ENCODE measurements around the gene LASP1. TPM values are rescaled to one million over a fixed set of nuclear protein-coding genes. Genes with fewer than 3 reads are reported as not detected.

The LASP1 gene
- total RNA-seq, 2 experiments from 2014 or later: 268 to 276 TPM

GRCh38 chr17:38890410-38890746 lies 20.5 kb downstream of the LASP1 start:
- H3K27me3 Mint-ChIP-seq (ENCODE audit: low read depth): no peaks in the 10 kb centered on the region
- no peaks in the 10 kb centered on the region for H3K9me3 Mint-ChIP-seq (ENCODE audit: insufficient read depth)
- H3K27ac Mint-ChIP-seq: peak overlapping the region; percentile 94
- H3K36me3 Mint-ChIP-seq (ENCODE audit: low read depth): peaks cover 87% of the 10 kb centered on the region
- H3K4me1 Mint-ChIP-seq (ENCODE audit: low read depth): peaks cover 96% of the 10 kb centered on the region
- DNase-seq (peak; percentile 64), ATAC-seq (peak; percentile 38)
- CTCF ChIA-PET: interaction anchor here (0.9 to 1.6 kb wide), 3 partner anchors 19 to 35 kb away, joined by 3 to 5 read pairs (median 5); partner anchors contain the start of genes LASP1 and LASP1NB
- POLR2A ChIA-PET: interaction anchor here (1.3 kb wide), 1 partner anchor 21 kb away, joined by 8 read pairs; the partner anchor contains the start of gene LASP1
- H3K4me3 Mint-ChIP-seq: peak overlapping the region; percentile 61

GRCh38 chr17:38891441-38891840 lies 21.6 kb downstream of the LASP1 start:
- POLR2A ChIA-PET: interaction anchor here (0.5 to 1.7 kb wide), 10 partner anchors 9 to 275 kb away, joined by 3 to 5 read pairs (median 4); partner anchors contain the start of genes ARL5C, LASP1, LASP1NB and RPL23
- peak; percentile 14 for ATAC-seq
- peak overlapping the region; percentile 94 for H3K27ac Mint-ChIP-seq
- H3K4me3 Mint-ChIP-seq: peak overlapping the region; percentile 32
- DNase-seq: peak; percentile 42
- CTCF ChIA-PET: interaction anchor here (0.7 to 1.6 kb wide), 8 partner anchors 10 to 587 kb away, joined by 3 to 7 read pairs (median 4); partner anchors contain the start of genes LASP1 and LASP1NB
- H3K27me3 Mint-ChIP-seq (ENCODE audit: low read depth): no peaks in the 10 kb centered on the region
- H3K9me3 Mint-ChIP-seq (ENCODE audit: insufficient read depth): no peaks in the 10 kb centered on the region
- H3K36me3 Mint-ChIP-seq (ENCODE audit: low read depth): peaks cover 87% of the 10 kb centered on the region
- peaks cover 96% of the 10 kb centered on the region for H3K4me1 Mint-ChIP-seq (ENCODE audit: low read depth)

- Mint-ChIP-seq H3K27me3 (ENCODE audit: low read depth) (no peaks in the 10 kb centered on the region), H3K9me3 (ENCODE audit: insufficient read depth) (no peaks in the 10 kb centered on the region), H3K27ac (peak overlapping the region; percentile 94), H3K4me1 (ENCODE audit: low read depth) (peaks cover 97% of the 10 kb centered on the region), H3K36me3 (ENCODE audit: low read depth) (peaks cover 87% of the 10 kb centered on the region), H3K4me3 (peak overlapping the region; percentile 32)
- CTCF ChIA-PET: interaction anchor here (0.9 to 1.6 kb wide), 4 partner anchors 11 to 273 kb away, joined by 3 to 6 read pairs (median 4); partner anchors contain the start of gene LASP1
- DNase-seq: no peak
- POLR2A ChIA-PET: interaction anchor here (1.0 to 1.7 kb wide), 6 partner anchors 9 to 33 kb away, joined by 3 to 5 read pairs (median 4); partner anchors contain the start of genes LASP1 and LASP1NB
- no peak for ATAC-seq
Measured at GRCh38 chr17:38892083-38892482, 22.2 kb downstream of the LASP1 start.

GRCh38 chr17:38892620-38893019 lies 22.8 kb downstream of the LASP1 start:
- no peak for DNase-seq
- H3K36me3 Mint-ChIP-seq (ENCODE audit: low read depth): peaks cover 89% of the 10 kb centered on the region
- peaks cover 97% of the 10 kb centered on the region for H3K4me1 Mint-ChIP-seq (ENCODE audit: low read depth)
- no peaks in the 10 kb centered on the region for H3K9me3 Mint-ChIP-seq (ENCODE audit: insufficient read depth)
- CTCF ChIA-PET: interaction anchor here (1.2 to 1.6 kb wide), 4 partner anchors 11 to 272 kb away, joined by 4 to 12 read pairs (median 4); partner anchors contain the start of gene LASP1
- peak overlapping the region; percentile 94 for H3K27ac Mint-ChIP-seq
- POLR2A ChIA-PET: interaction anchor here (1.0 to 1.7 kb wide), 6 partner anchors 8 to 32 kb away, joined by 4 to 7 read pairs (median 5); partner anchors contain the start of genes LASP1 and LASP1NB
- ATAC-seq: no peak
- no peaks in the 10 kb centered on the region for H3K27me3 Mint-ChIP-seq (ENCODE audit: low read depth)
- H3K4me3 Mint-ChIP-seq: peak overlapping the region; percentile 43

GRCh38 chr17:38893113-38893512 lies 23.3 kb downstream of the LASP1 start:
- ChIA-PET POLR2A (interaction anchor here (1.2 to 1.8 kb wide), 4 partner anchors 9 to 24 kb away, joined by 4 to 7 read pairs (median 4); partner anchors contain the start of gene LASP1), CTCF (interaction anchor here (1.1 to 2.0 kb wide), 6 partner anchors 12 to 282 kb away, joined by 3 to 15 read pairs (median 4); partner anchors contain the start of gene LASP1)
- Mint-ChIP-seq H3K9me3 (ENCODE audit: insufficient read depth) (no peaks in the 10 kb centered on the region), H3K4me1 (ENCODE audit: low read depth) (peaks cover 97% of the 10 kb centered on the region), H3K36me3 (ENCODE audit: low read depth) (peaks cover 89% of the 10 kb centered on the region), H3K27me3 (ENCODE audit: low read depth) (no peaks in the 10 kb centered on the region), H3K27ac (peak overlapping the region; percentile 94), H3K4me3 (peak overlapping the region; percentile 43)
- no peak for DNase-seq
- peak; percentile 4 for ATAC-seq

GRCh38 chr17:38893607-38894006 lies 23.7 kb downstream of the LASP1 start:
- H3K27me3 Mint-ChIP-seq (ENCODE audit: low read depth): no peaks in the 10 kb centered on the region
- peak; percentile 48 for ATAC-seq
- CTCF ChIA-PET: interaction anchor here (1.1 to 2.0 kb wide), 6 partner anchors 12 to 281 kb away, joined by 3 to 15 read pairs (median 4); partner anchors contain the start of gene LASP1
- H3K4me1 Mint-ChIP-seq (ENCODE audit: low read depth): peaks cover 97% of the 10 kb centered on the region
- peaks cover 89% of the 10 kb centered on the region for H3K36me3 Mint-ChIP-seq (ENCODE audit: low read depth)
- POLR2A ChIA-PET: interaction anchor here (0.9 to 1.8 kb wide), 6 partner anchors 9 to 24 kb away, joined by 3 to 7 read pairs (median 4); partner anchors contain the start of gene LASP1
- peak overlapping the region; percentile 94 for H3K27ac Mint-ChIP-seq
- DNase-seq: peak; percentile 73
- H3K9me3 Mint-ChIP-seq (ENCODE audit: insufficient read depth): no peaks in the 10 kb centered on the region
- H3K4me3 Mint-ChIP-seq: peak overlapping the region; percentile 38

- no peaks in the 10 kb centered on the region for H3K9me3 Mint-ChIP-seq (ENCODE audit: insufficient read depth)
- peak overlapping the region; percentile 35 for H3K4me3 Mint-ChIP-seq
- POLR2A ChIA-PET: interaction anchor here (0.9 to 1.8 kb wide), 4 partner anchors 12 to 25 kb away, joined by 3 to 6 read pairs (median 4); partner anchors contain the start of gene LASP1
- no peak for ATAC-seq
- no peaks in the 10 kb centered on the region for H3K27me3 Mint-ChIP-seq (ENCODE audit: low read depth)
- no peak for DNase-seq
- H3K27ac Mint-ChIP-seq: peak overlapping the region; percentile 94
- H3K36me3 Mint-ChIP-seq (ENCODE audit: low read depth): peaks cover 89% of the 10 kb centered on the region
- CTCF ChIA-PET: interaction anchor here (1.1 to 2.0 kb wide), 5 partner anchors 21 to 281 kb away, joined by 3 to 15 read pairs (median 5); partner anchors contain the start of gene LASP1
- peaks cover 97% of the 10 kb centered on the region for H3K4me1 Mint-ChIP-seq (ENCODE audit: low read depth)
Measured at GRCh38 chr17:38894276-38894675, 24.4 kb downstream of the LASP1 start.

- ATAC-seq (no peak), DNase-seq (no peak)
- CTCF ChIA-PET: interaction anchor here (1.1 to 8.4 kb wide), 3 partner anchors 19 to 87 kb away, joined by 3 to 82 read pairs (median 3); partner anchors contain the start of gene LASP1
- peaks cover 88% of the 10 kb centered on the region for H3K36me3 Mint-ChIP-seq (ENCODE audit: low read depth)
- POLR2A ChIA-PET: interaction anchor here (0.9 kb wide), 1 partner anchor 43 kb away, joined by 3 read pairs; the partner anchor contains the start of gene RPL23
- H3K4me1 Mint-ChIP-seq (ENCODE audit: low read depth): peaks cover 94% of the 10 kb centered on the region
- no peak overlapping the region for H3K4me3 Mint-ChIP-seq
- H3K27me3 Mint-ChIP-seq (ENCODE audit: low read depth): no peaks in the 10 kb centered on the region
- peak overlapping the region; percentile 96 for H3K27ac Mint-ChIP-seq
- no peaks in the 10 kb centered on the region for H3K9me3 Mint-ChIP-seq (ENCODE audit: insufficient read depth)
Measured at GRCh38 chr17:38896346-38896954, 26.6 kb downstream of the LASP1 start.

GRCh38 chr17:38897176-38897575 lies 27.3 kb downstream of the LASP1 start:
- Mint-ChIP-seq H3K4me1 (ENCODE audit: low read depth) (peaks cover 91% of the 10 kb centered on the region), H3K4me3 (no peak overlapping the region)

GRCh38 chr17:38897671-38898290 lies 27.9 kb downstream of the LASP1 start:
- Mint-ChIP-seq H3K27me3 (ENCODE audit: low read depth) (no peaks in the 10 kb centered on the region), H3K36me3 (ENCODE audit: low read depth) (peaks cover 80% of the 10 kb centered on the region)

More at GRCh38 chr17:38897176-38897575, 27.3 kb downstream of the LASP1 start:
- Mint-ChIP-seq H3K27me3 (ENCODE audit: low read depth) (no peaks in the 10 kb centered on the region), H3K9me3 (ENCODE audit: insufficient read depth) (no peaks in the 10 kb centered on the region), H3K27ac (peak overlapping the region; percentile 96), H3K36me3 (ENCODE audit: low read depth) (peaks cover 83% of the 10 kb centered on the region)
- CTCF ChIA-PET: interaction anchor here (1.0 to 8.4 kb wide), 9 partner anchors 10 to 86 kb away, joined by 3 to 82 read pairs (median 3); partner anchors contain the start of genes LASP1 and LASP1NB
- DNase-seq: no peak
- POLR2A ChIA-PET: interaction anchor here (0.9 to 6.0 kb wide), 8 partner anchors 15 to 303 kb away, joined by 3 to 57 read pairs (median 8); partner anchors contain the start of genes LASP1, LASP1NB, RPL19 and RPL23
- ATAC-seq: no peak

More at GRCh38 chr17:38897671-38898290, 27.9 kb downstream of the LASP1 start:
- CTCF ChIA-PET: interaction anchor here (1.0 to 8.4 kb wide), 10 partner anchors 10 to 267 kb away, joined by 3 to 82 read pairs (median 4); partner anchors contain the start of genes LASP1 and LASP1NB
- DNase-seq: no peak
- no peaks in the 10 kb centered on the region for H3K9me3 Mint-ChIP-seq (ENCODE audit: insufficient read depth)
- H3K4me1 Mint-ChIP-seq (ENCODE audit: low read depth): peaks cover 85% of the 10 kb centered on the region
- H3K4me3 Mint-ChIP-seq: peak overlapping the region; percentile 75
- H3K27ac Mint-ChIP-seq: peak overlapping the region; percentile 96
- ATAC-seq: no peak
- POLR2A ChIA-PET: interaction anchor here (0.6 to 6.0 kb wide), 13 partner anchors 8 to 302 kb away, joined by 3 to 57 read pairs (median 7); partner anchors contain the start of genes CWC25, LASP1, LASP1NB and RPL19
